HepG2 (cell line): ENCODE measurements around the gene AP3M1. TPM values are rescaled to one million over a fixed set of nuclear protein-coding genes. Genes with fewer than 3 reads are reported as not detected.

Source experiments
- ATAC-seq: fragments of 200-7000 bp; cut with Tn5 transposase; 3 replicates; pipeline ENCODE4 v1.9.1; 2020; ENCODE audit warnings: mild to moderate bottlenecking, moderate library complexity
- BruUV-seq: library from RNA; stranded (reverse); fragments of 400-500 nt; replicated peaks from 2 replicates; lab custom pipeline; 2021; lab: Mats Ljungman, UMichigan
- CTCF ChIA-PET: fragments of 300-600 bp; formaldehyde crosslinking; extraction: SDS; loops from one replicate; lab custom pipeline; 2021; ENCODE audit warnings: low total read pairs, inconsistent platforms, low intra/inter-chr PET ratio; lab: Yijun Ruan, JAX
- POLR2A ChIA-PET: fragments of 350-600 bp; sonication (Branson Sonifier 250); formaldehyde crosslinking; loops from one replicate; lab custom pipeline; 2020; ENCODE audit warnings: antibody characterized with exemption, inconsistent platforms; lab: Yijun Ruan, JAX
- DNase-seq: peaks from one replicate; pipeline ENCODE4 v3.0.0-alpha.2; 2015; ENCODE audit warnings: low spot score
- FAIRE-seq: peaks from 3 replicates; lab custom pipeline; 2011; peaks lifted over from hg19 to GRCh38; lab: Jason Lieb, UNC
- H2AFZ ChIP-seq: one replicate; pipeline ENCODE4 v1.6.1; 2011; ENCODE audit warnings: low read length, inconsistent platforms
- H3K27ac ChIP-seq: fragments of 300-600 bp; 3 replicates; pipeline ENCODE4 v1.8.0; 2011; ENCODE audit warnings: mixed run types, mild to moderate bottlenecking, mixed read lengths, low read length, inconsistent platforms; ENCODE audit not compliant: insufficient read depth; ENCODE audit errors: extremely low read length
- H3K27me3 ChIP-seq, 2 experiments: fragments of 200-600 bp in 1 of 2; 2 replicates in 1 of 2; 3 replicates in 1 of 2; pipeline versions ENCODE4 v1.6.0 to v1.8.0; 2011; ENCODE audit warnings: low read length in 2 of 2, mild to moderate bottlenecking in 2 of 2, moderate library complexity in 2 of 2, inconsistent platforms in 1 of 2; ENCODE audit not compliant: insufficient read depth in 2 of 2, control insufficient read depth in 1 of 2
- H3K36me3 ChIP-seq, 2 experiments: fragments of 200-600 bp in 1 of 2; replicated peaks in 1 of 2; 2 replicates in 1 of 2; 3 replicates in 1 of 2; pipeline versions ENCODE4 v1.5.1 to v1.8.0; 2011; ENCODE audit warnings: low read length in 2 of 2, inconsistent platforms in 1 of 2; ENCODE audit not compliant: insufficient read depth in 2 of 2, control insufficient read depth in 1 of 2
- H3K4me1 ChIP-seq: 2 replicates; pipeline ENCODE4 v1.5.1; 2012; ENCODE audit warnings: low read length, inconsistent platforms; ENCODE audit not compliant: insufficient read depth
- H3K4me2 ChIP-seq: 2 replicates; pipeline ENCODE4 v1.6.0; 2011; ENCODE audit warnings: low read depth, low read length, inconsistent platforms
- H3K4me3 ChIP-seq, 3 experiments: fragments of 200-600 bp in 1 of 3; sonication (generic), shearing (Covaris generic) in 1 of 3; replicated peaks in 1 of 3; 2 replicates each; pipeline ENCODE4 v1.5.1; 2011 to 2016; ENCODE audit warnings: low read length in 3 of 3, inconsistent platforms in 2 of 3, low read depth in 2 of 3, mild to moderate bottlenecking in 2 of 3, control low read depth in 1 of 3, mixed read lengths in 1 of 3; ENCODE audit not compliant: insufficient read depth in 1 of 3
- H3K79me2 ChIP-seq: one replicate; pipeline ENCODE4 v1.6.1; 2011; ENCODE audit warnings: low read length, inconsistent platforms; ENCODE audit not compliant: insufficient read depth
- H3K9ac ChIP-seq: 2 replicates; pipeline ENCODE4 v1.6.0; 2011; ENCODE audit warnings: mild to moderate bottlenecking, low read depth, low read length, inconsistent platforms; ENCODE audit not compliant: insufficient read depth
- H3K9me3 ChIP-seq: 2 replicates; pipeline ENCODE4 v1.5.1; 2012; ENCODE audit warnings: mild to moderate bottlenecking, low read length
- H4K20me1 ChIP-seq: 2 replicates; pipeline ENCODE4 v1.6.0; 2011; ENCODE audit warnings: inconsistent platforms, mild to moderate bottlenecking, low read length, moderate library complexity; ENCODE audit not compliant: insufficient read depth
- ARHGAP35 ChIP-seq: sonication (generic); formaldehyde crosslinking; IDR thresholded peaks from 2 replicates; pipeline ENCODE4 v1.9.0; 2022; ENCODE audit warnings: mild to moderate bottlenecking, inconsistent platforms, moderate library complexity, missing genetic modification reagents, borderline replicate concordance
- FIP1L1 ChIP-seq: fragments of 200-400 bp; formaldehyde crosslinking; IDR thresholded peaks from 2 replicates; pipeline ENCODE4 v1.6.1; 2018; ENCODE audit warnings: low read depth, mild to moderate bottlenecking, low read length, moderate library complexity, borderline replicate concordance; ENCODE audit not compliant: insufficient read depth
- HIVEP1 ChIP-seq: sonication (generic); formaldehyde crosslinking; IDR thresholded peaks from 2 replicates; pipeline ENCODE4 v1.4.0; 2020; ENCODE audit warnings: mild to moderate bottlenecking, missing genetic modification reagents
- ZNF451 ChIP-seq: sonication (generic); formaldehyde crosslinking; IDR thresholded peaks from 2 replicates; pipeline ENCODE4 v1.5.0; 2020; ENCODE audit warnings: mild to moderate bottlenecking, missing genetic modification reagents
- ZNF614 ChIP-seq: IDR thresholded peaks from 2 replicates; pipeline ENCODE4 v1.6.1; 2018; ENCODE audit warnings: missing biosample characterization, missing genetic modification reagents, inconsistent platforms, borderline replicate concordance
- ZNF841 ChIP-seq: sonication (generic); formaldehyde crosslinking; IDR thresholded peaks from 2 replicates; pipeline ENCODE4 v1.8.1; 2023; ENCODE audit warnings: missing genetic modification reagents, borderline replicate concordance
- WGBS: methylation state at CpG from one replicate; pipeline ENCODE4 v1.1.6; 2017; ENCODE audit warnings: low lambda C conversion rate; 5-methylcytosine and 5-hydroxymethylcytosine counted together
- in situ Hi-C: cut with HindIII; loops from 2 replicates; pipeline ENCODE4 v1.10.0; 2017; ENCODE audit warnings: low pct_unique_long_range_greater_than_20kb; ENCODE audit not compliant: extremely low pct_ligation_motif_present
- intact Hi-C: fragments of 100-400 bp; cut with micrococcal nuclease; formaldehyde crosslinking; loops from one replicate; pipeline ENCODE4 v1.10.0; 2022; ENCODE audit not compliant: unreplicated experiment
- polyA plus RNA-seq, 8 experiments: library from polyadenylated mRNA; depleted of rRNA in 3 of 8; stranded (reverse) in 7 of 8; unstranded in 1 of 8; fragments of >200 nt; fragmentation: Illumina TruSeq in 4 of 8; extraction: Trizol in 4 of 8; gene quantifications; 2 replicates each; pipeline versions ENCODE4 v1.2.1 to v1.2.3, GENCODE V29; 2011 to 2016; ENCODE audit warnings: low read depth in 4 of 8, missing spikeins in 1 of 8, mixed read lengths in 1 of 8; ENCODE audit not compliant: insufficient read depth in 1 of 8
- total RNA-seq, 5 experiments: library from RNA; depleted of rRNA; stranded (reverse); fragments of >200 nt; fragmentation: Illumina TruSeq; extraction: Trizol; gene quantifications; 2 replicates each; pipeline ENCODE4 v1.2.3, GENCODE V29; 2016; ENCODE audit warnings: low read depth in 1 of 5
- TF ChIP-seq, protein P1 (sequence below): sonication (generic); formaldehyde crosslinking; IDR thresholded peaks from 2 replicates; pipeline ENCODE4 v1.4.0; 2020; ENCODE audit warnings: missing genetic modification reagents, borderline replicate concordance

AP3M1 gene
- total and polyA plus RNA-seq, 2 of the 13 experiments (the other 11 are each of a cell fraction or from before 2014, with no cell fraction given) = 29.0 to 31.6 TPM

DNA sequence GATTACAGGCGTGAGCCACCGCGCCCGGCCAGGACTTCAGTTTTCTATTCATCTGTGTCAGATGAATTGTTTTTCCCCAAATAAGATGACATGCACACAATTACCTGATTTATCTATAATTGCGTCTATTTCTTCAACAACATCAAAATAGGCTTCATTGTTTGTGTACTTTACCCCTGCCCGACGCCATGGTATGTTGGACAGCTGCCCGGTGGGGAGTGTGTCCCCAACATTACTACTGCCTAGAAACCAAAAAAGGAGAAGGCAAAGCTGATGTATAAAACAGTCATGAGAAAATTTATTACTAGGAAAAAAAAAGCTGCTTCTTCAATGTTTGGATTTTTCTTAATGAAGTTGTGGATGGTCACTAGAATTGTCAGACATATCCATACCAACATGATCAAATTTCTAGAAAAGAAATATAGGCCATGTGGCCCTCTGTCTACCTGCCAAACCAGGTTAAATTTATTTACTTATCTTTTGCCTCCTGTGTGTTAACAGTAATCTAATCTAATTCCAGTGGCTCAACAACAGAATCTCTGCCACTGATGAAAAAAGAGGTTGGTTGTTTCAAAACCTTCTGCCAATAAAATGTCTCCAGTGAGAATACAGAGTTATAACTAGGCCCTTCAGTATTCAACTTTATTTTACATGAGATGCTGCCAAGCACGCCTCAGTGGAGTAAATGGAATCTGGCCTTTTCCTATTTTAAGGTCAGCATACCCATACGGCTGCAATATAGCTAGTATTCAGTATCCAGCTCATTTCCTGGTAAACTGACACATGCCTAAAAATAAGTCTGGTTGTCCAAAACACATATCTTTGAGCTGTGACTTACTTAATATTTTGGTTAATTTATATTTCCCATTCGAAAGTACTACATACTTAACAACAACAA is 16.5 kb downstream of the AP3M1 start (continued):
- TF ChIP-seq, protein P1, sequence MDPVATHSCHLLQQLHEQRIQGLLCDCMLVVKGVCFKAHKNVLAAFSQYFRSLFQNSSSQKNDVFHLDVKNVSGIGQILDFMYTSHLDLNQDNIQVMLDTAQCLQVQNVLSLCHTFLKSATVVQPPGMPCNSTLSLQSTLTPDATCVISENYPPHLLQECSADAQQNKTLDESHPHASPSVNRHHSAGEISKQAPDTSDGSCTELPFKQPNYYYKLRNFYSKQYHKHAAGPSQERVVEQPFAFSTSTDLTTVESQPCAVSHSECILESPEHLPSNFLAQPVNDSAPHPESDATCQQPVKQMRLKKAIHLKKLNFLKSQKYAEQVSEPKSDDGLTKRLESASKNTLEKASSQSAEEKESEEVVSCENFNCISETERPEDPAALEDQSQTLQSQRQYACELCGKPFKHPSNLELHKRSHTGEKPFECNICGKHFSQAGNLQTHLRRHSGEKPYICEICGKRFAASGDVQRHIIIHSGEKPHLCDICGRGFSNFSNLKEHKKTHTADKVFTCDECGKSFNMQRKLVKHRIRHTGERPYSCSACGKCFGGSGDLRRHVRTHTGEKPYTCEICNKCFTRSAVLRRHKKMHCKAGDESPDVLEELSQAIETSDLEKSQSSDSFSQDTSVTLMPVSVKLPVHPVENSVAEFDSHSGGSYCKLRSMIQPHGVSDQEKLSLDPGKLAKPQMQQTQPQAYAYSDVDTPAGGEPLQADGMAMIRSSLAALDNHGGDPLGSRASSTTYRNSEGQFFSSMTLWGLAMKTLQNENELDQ (CRISPR knock-in tag) = no peak

DNA sequence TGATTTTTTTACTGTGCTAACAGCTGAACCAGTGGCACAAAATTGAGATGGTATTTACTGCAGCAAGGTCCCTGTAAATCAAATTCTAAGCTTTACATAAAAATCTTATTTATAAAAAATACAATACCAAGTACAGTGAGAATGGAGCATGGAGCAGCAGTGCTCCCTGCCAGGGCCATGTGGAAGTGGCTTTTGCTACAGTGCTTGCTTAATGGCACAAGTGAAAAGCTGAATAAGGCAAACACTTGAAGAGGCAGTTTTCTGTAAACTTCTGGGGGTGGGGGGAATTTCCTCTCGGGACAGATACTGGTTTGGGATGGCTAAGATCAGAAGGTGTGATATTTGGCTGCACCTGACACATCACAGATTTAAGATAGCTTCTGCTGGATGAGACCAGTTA is 27.5 kb downstream of the AP3M1 start:
- no peaks in the 10 kb centered on the region for H3K27me3 ChIP-seq
- FAIRE-seq = no peak
- H3K9ac ChIP-seq = no peak overlapping the region
- no peak overlapping the region for H3K4me2 ChIP-seq
- H3K9me3 ChIP-seq = no peaks in the 10 kb centered on the region
- DNase-seq = no peak
- no peaks in the 10 kb centered on the region for H4K20me1 ChIP-seq
- intact Hi-C loops (no loop called here), in situ Hi-C loops (no loop called here)
- H3K4me3 ChIP-seq = no peak overlapping the region
- no peak overlapping the region for H3K27ac ChIP-seq
- ATAC-seq = no peak
- no peaks in the 10 kb centered on the region for H3K4me1 ChIP-seq
- ChIA-PET CTCF (no interaction called here), POLR2A (no interaction called here)
- H3K79me2 ChIP-seq = no peaks in the 10 kb centered on the region
- TF ChIP-seq ARHGAP35 (CRISPR knock-in tag) (no peak), ZNF451 (CRISPR knock-in tag) (no peak), HIVEP1 (CRISPR knock-in tag) (no peak), FIP1L1 (no peak), ZNF614 (CRISPR knock-in tag) (no peak), ZNF841 (no peak)
- H2AFZ ChIP-seq = no peak overlapping the region
- H3K36me3 ChIP-seq = peaks cover 15 to 67% of the 10 kb centered on the region in 2 experiments
- BruUV-seq = TSS peak; percentile 29
- WGBS = 0% methylated on average over 1 of the region's 1 CpG
